Adrenal gland (tissue), 12 donors: ENCODE results near the gene CNIH2. TPM values are rescaled to one million over a fixed set of nuclear protein-coding genes. Genes with fewer than 3 reads are reported as not detected.
A peak's percentile ranks its signal among the peaks of the same experiment; 100 is the strongest.

Source experiments
- DNase-seq, 7 donors: peaks; one replicate each; pipeline ENCODE4 v3.0.0-alpha.2; 2019 to 2020
- H3K27ac ChIP-seq, 5 donors: fragments of 200-600 bp; sonication (generic) in 4 of 5; 1 replicate in 3 of 5; 2 replicates in 2 of 5; pipeline versions ENCODE4 v1.5.1 to v1.8.0; 2016 to 2020; ENCODE audit warnings: mild to moderate bottlenecking in 1 of 5
- H3K27me3 ChIP-seq: fragments of 200-600 bp; 2 replicates; pipeline ENCODE4 v1.8.0; 2021
- H3K36me3 ChIP-seq, 2 donors: fragments of 200-600 bp; replicated peaks in 1 of 2; 1 replicate in 1 of 2; 2 replicates in 1 of 2; pipeline versions ENCODE4 v1.5.1 to v1.8.0; 2018 to 2022
- H3K4me1 ChIP-seq, 2 donors: fragments of 200-600 bp; replicated peaks in 1 of 2; 1 replicate in 1 of 2; 2 replicates in 1 of 2; pipeline versions ENCODE4 v1.5.1 to v1.8.0; 2018 to 2021
- H3K4me3 ChIP-seq, 4 donors: fragments of 200-600 bp; sonication (generic) in 3 of 4; one replicate each; pipeline ENCODE4 v1.5.1; 2016 to 2018
- H3K9me3 ChIP-seq, 3 donors: fragments of 200-600 bp; sonication (generic) in 1 of 3; replicated peaks in 1 of 3; 1 replicate in 2 of 3; 2 replicates in 1 of 3; pipeline versions ENCODE4 v1.5.1 to v1.8.0; 2016 to 2021
- CTCF ChIP-seq, 6 experiments: fragments of 450-650 bp in 4 of 6; fragments of 200-600 bp in 2 of 6; sonication (generic) in 1 of 6; IDR thresholded peaks; 1 replicate in 5 of 6; 2 replicates in 1 of 6; pipeline versions ENCODE4 v1.5.1 to v1.8.0; 2016 to 2021; ENCODE audit warnings: antibody characterized with exemption in 6 of 6, mild to moderate bottlenecking in 2 of 6, moderate library complexity in 1 of 6
- POLR2A ChIP-seq, 2 donors: fragments of 450-650 bp; IDR thresholded peaks; one replicate each; pipeline ENCODE4 v1.6.1; 2017; ENCODE audit warnings: antibody characterized with exemption in 2 of 2, mild to moderate bottlenecking in 2 of 2, moderate library complexity in 1 of 2
- WGBS, 4 donors: extraction: QIAGEN DNeasy Blood & Tissue Kit in 2 of 4; methylation state at CpG; one replicate each; pipeline versions ENCODE4 v1.1.5 to v1.1.7; 2013 to 2017; 5-methylcytosine and 5-hydroxymethylcytosine counted together
- intact Hi-C, 2 donors: fragments of 100-400 bp; cut with DNase I; formaldehyde crosslinking; loops; one replicate each; pipeline versions ENCODE4 v1.14.1 to v1.15.0; 2022 to 2023
- polyA plus RNA-seq, 3 donors: library from polyadenylated mRNA; stranded (reverse); fragments of 200-250 nt in 2 of 3; fragments of 350-450 nt in 1 of 3; fragmentation: Illumina TruSeq in 1 of 3; extraction: RNeasy Lipid Tissue Mini Kit (QIAGEN cat#74804) in 1 of 3; gene quantifications; one replicate each; pipeline ENCODE4 v1.2.3, GENCODE V29; 2013 to 2014
- total RNA-seq, 9 donors: library from RNA; depleted of rRNA in 4 of 9; stranded (reverse); fragments of >200 nt in 4 of 9; fragments of 120-200 nt in 1 of 9; fragmentation: NEBNext Ultra II Directional in 1 of 9; extraction: Animal tissue kit (Norgen Biotek cat#: 25700) in 1 of 9; gene quantifications; one replicate each; pipeline versions ENCODE4 v1.1.0 to v1.2.4, GENCODE V29; 2013 to 2023
- donor health status: healthy with polysubstance abuse.
- donor health status: Bipolar disorder and iron deficiency.
- donor health status: DM: yes; HTN: yes; CAD: no.
- donor health status: DM: no; HTN: no; CAD: no.
- donor health status: DM: no; HTN: no; CAD: no.
- donor health status: DM: yes; HTN: yes; CAD: no.

Gene CNIH2
- total and polyA plus RNA-seq, 12 donors = 0.55 to 13.4 (median 2.9) TPM; not detected in 2

- DNase-seq = peak in 2 of 7 donors; percentile 21 to 30
- intact Hi-C loops = no loop called here
- H3K4me3 ChIP-seq = peak within 1 kb of the TSS in 1 of 4 donors; percentile 52
- peaks cover 8% of the 10 kb centered on the region for H3K27me3 ChIP-seq
- H3K27ac ChIP-seq = peak within 1 kb of the TSS in 1 of 5 donors; percentile 52
- WGBS, 4 donors = 0 to 3% (median 1%) methylated on average over 1 to 95 of the region's 95 CpGs
- no peaks in the 10 kb centered on the region for H3K36me3 ChIP-seq
- H3K9me3 ChIP-seq = no peaks in the 10 kb centered on the region
- no peak for TF ChIP-seq CTCF (IDR thresholded peaks at IDR 0.05)
- peak in 1 of 2 donors; percentile 26 for TF ChIP-seq POLR2A (IDR thresholded peaks at IDR 0.05)
- peaks cover 12 to 27% of the 10 kb centered on the region in 2 donors for H3K4me1 ChIP-seq
Measured at GRCh38 chr11:66291706-66292542, 13.9 kb downstream of the CNIH2 start, which contains the start of gene TMEM151A. Gene TMEM151A (plus strand): TSS chr11:66291894. CDS start chr11:66292014, 120 bp downstream.

GRCh38 chr11:66292543-66293332, 14.8 kb downstream of the CNIH2 start:
- Histone ChIP-seq H3K27me3 (peaks cover 8% of the 10 kb centered on the region), H3K4me1 (peaks cover 11 to 20% of the 10 kb centered on the region in 2 donors), H3K4me3 (no peak overlapping the region), H3K36me3 (no peaks in the 10 kb centered on the region), H3K27ac (peak overlapping the region in 1 of 5 donors; percentile 52), H3K9me3 (no peaks in the 10 kb centered on the region)
- TF ChIP-seq CTCF (IDR thresholded peaks at IDR 0.05) = no peak
- no peak for TF ChIP-seq POLR2A (IDR thresholded peaks at IDR 0.05)
- intact Hi-C loops = no loop called here
- peak in 2 of 7 donors; percentile 19 to 20 for DNase-seq
- WGBS, 4 donors = 49 to 64% (median 54%) methylated on average over 11 to 17 of the region's 17 CpGs

GRCh38 chr11:66293352-66293751, 15.4 kb downstream of the CNIH2 start:
- peaks cover 8% of the 10 kb centered on the region for H3K27me3 ChIP-seq
- 68 to 80% (median 76%) methylated on average over 3 to 4 of the region's 4 CpGs for WGBS, 4 donors
- intact Hi-C loops = no loop called here

More at GRCh38 chr11:66293352-66293751, 15.4 kb downstream of the CNIH2 start:
- no peak overlapping the region for H3K4me3 ChIP-seq
- no peaks in the 10 kb centered on the region for H3K36me3 ChIP-seq
- DNase-seq = no peak
- no peak overlapping the region for H3K27ac ChIP-seq
- H3K4me1 ChIP-seq = peaks cover 5 to 14% of the 10 kb centered on the region in 2 donors
- no peaks in the 10 kb centered on the region for H3K9me3 ChIP-seq
- TF ChIP-seq POLR2A (IDR thresholded peaks at IDR 0.05) (no peak), CTCF (IDR thresholded peaks at IDR 0.05) (no peak)
